SK-N-SH (cell line): Measurements from ENCODE around the gene RBPJL. TPM values are rescaled to one million over a fixed set of nuclear protein-coding genes. Genes with fewer than 3 reads are reported as not detected.
A peak's percentile ranks its signal among the peaks of the same experiment; 100 is the strongest.

ENCODE experiments used
- CTCF ChIA-PET: fragments of 300-600, 350-600 bp; formaldehyde crosslinking; extraction: SDS; loops from one replicate; lab custom pipeline; 2021; lab: Yijun Ruan, JAX
- POLR2A ChIA-PET: fragments of 350-600 bp; sonication (Branson Sonifier 250); formaldehyde crosslinking; extraction: SDS; loops from one replicate; lab custom pipeline; 2020; ENCODE audit warnings: antibody characterized with exemption, inconsistent platforms; lab: Yijun Ruan, JAX
- DNase-seq: peaks from one replicate; pipeline ENCODE4 v3.0.0; 2012
- H2AFZ ChIP-seq: fragments of 200-600 bp; sonication (generic); 2 replicates; pipeline ENCODE4 v1.8.1; 2016; ENCODE audit warnings: antibody characterized with exemption, mild to moderate bottlenecking, low read depth
- H3F3A ChIP-seq: fragments of 200-600 bp; sonication (generic); replicated peaks from 2 replicates; pipeline ENCODE3; 2016; ENCODE audit warnings: antibody characterized with exemption, mild to moderate bottlenecking; ENCODE audit not compliant: insufficient read depth
- H3K27ac ChIP-seq, 2 experiments: fragments of 200-500 bp in 1 of 2; fragments of 200-600 bp in 1 of 2; sonication (Bioruptor generic) in 1 of 2; sonication (generic), shearing (Covaris generic) in 1 of 2; 2 replicates each; pipeline versions ENCODE4 v1.5.1 to v1.6.1; 2014 to 2016; ENCODE audit warnings: low read depth in 2 of 2, inconsistent platforms in 1 of 2, low read length in 1 of 2, mild to moderate bottlenecking in 1 of 2, mixed read lengths in 1 of 2
- H3K27me3 ChIP-seq: fragments of 200-600 bp; sonication (generic), shearing (Covaris generic); 2 replicates; pipeline ENCODE4 v1.6.1; 2016; ENCODE audit warnings: mixed run types; ENCODE audit not compliant: insufficient read depth
- H3K36me3 ChIP-seq, 2 experiments: fragments of 200-500 bp in 1 of 2; fragments of 200-600 bp in 1 of 2; sonication (Bioruptor generic) in 1 of 2; sonication (generic) in 1 of 2; replicated peaks in 1 of 2; 2 replicates each; pipeline versions ENCODE3 to v1.5.1; 2014 to 2016; ENCODE audit warnings: low read length in 1 of 2, mild to moderate bottlenecking in 1 of 2; ENCODE audit not compliant: insufficient read depth in 2 of 2, control insufficient read depth in 1 of 2
- H3K4me1 ChIP-seq, 2 experiments: fragments of 200-500 bp in 1 of 2; fragments of 200-600 bp in 1 of 2; sonication (Bioruptor generic) in 1 of 2; sonication (generic), shearing (Covaris generic) in 1 of 2; 2 replicates each; pipeline versions ENCODE4 v1.5.1 to v1.6.1; 2014 to 2016; ENCODE audit warnings: low read depth in 1 of 2, low read length in 1 of 2, mixed run types in 1 of 2; ENCODE audit not compliant: insufficient read depth in 2 of 2, control insufficient read depth in 1 of 2
- H3K4me2 ChIP-seq: fragments of 200-600 bp; sonication (generic), shearing (Covaris generic); 2 replicates; pipeline ENCODE4 v1.6.1; 2017; ENCODE audit warnings: mixed run types
- H3K4me3 ChIP-seq, 2 experiments: fragments of 200-500 bp in 1 of 2; fragments of 200-600 bp in 1 of 2; sonication (Bioruptor generic) in 1 of 2; sonication (generic), shearing (Covaris generic) in 1 of 2; 2 replicates each; pipeline versions ENCODE4 v1.5.1 to v1.8.1; 2014 to 2016; ENCODE audit warnings: low read depth in 2 of 2, inconsistent platforms in 1 of 2, low read length in 1 of 2, mild to moderate bottlenecking in 1 of 2, mixed read lengths in 1 of 2, moderate library complexity in 1 of 2
- H3K79me2 ChIP-seq: fragments of 200-600 bp; sonication (generic); 2 replicates; pipeline ENCODE4 v1.8.1; 2017; ENCODE audit warnings: mild to moderate bottlenecking; ENCODE audit not compliant: insufficient read depth
- H3K9ac ChIP-seq: fragments of 200-600 bp; sonication (generic); 2 replicates; pipeline ENCODE4 v1.6.1; 2017; ENCODE audit warnings: mixed run types
- H3K9me2 ChIP-seq: fragments of 200-600 bp; sonication (generic); 2 replicates; pipeline ENCODE4 v1.6.1; 2017; ENCODE audit warnings: mixed run types
- H3K9me3 ChIP-seq: fragments of 200-600 bp; sonication (generic); 2 replicates; pipeline ENCODE4 v1.6.1; 2017; ENCODE audit warnings: mixed run types, mild to moderate bottlenecking, moderate library complexity
- H4K20me1 ChIP-seq: fragments of 200-600 bp; sonication (generic); 2 replicates; pipeline ENCODE4 v1.6.1; 2017; ENCODE audit warnings: mild to moderate bottlenecking, mixed run types; ENCODE audit not compliant: insufficient read depth
- CHD2 ChIP-seq: fragments of 150-350 bp; IDR thresholded peaks from 2 replicates; pipeline ENCODE4 v1.6.1; 2018; ENCODE audit warnings: low read length; ENCODE audit not compliant: partially characterized antibody
- FOSL2 ChIP-seq: IDR thresholded peaks from 2 replicates; pipeline ENCODE4 v1.4.0; 2012; ENCODE audit warnings: low read depth, mild to moderate bottlenecking, moderate library complexity, borderline replicate concordance
- FOXM1 ChIP-seq: IDR thresholded peaks from 2 replicates; pipeline ENCODE4 v1.4.0; 2012; ENCODE audit warnings: low read depth, mild to moderate bottlenecking
- GATA2 ChIP-seq: sonication (generic); formaldehyde crosslinking; IDR thresholded peaks from 2 replicates; pipeline ENCODE4 v1.5.0; 2020; ENCODE audit warnings: mild to moderate bottlenecking, missing genetic modification reagents
- JUND ChIP-seq: IDR thresholded peaks from 2 replicates; pipeline ENCODE4 v1.4.0; 2012
- MXI1 ChIP-seq: IDR thresholded peaks from 2 replicates; pipeline ENCODE4 v1.6.1; 2012; ENCODE audit warnings: mild to moderate bottlenecking, low read depth, low read length, improper control_type of control experiment
- NRF1 ChIP-seq: IDR thresholded peaks from 2 replicates; pipeline ENCODE4 v1.6.1; 2012; ENCODE audit warnings: low read depth, mild to moderate bottlenecking, low read length
- POLR2AphosphoS5 ChIP-seq: IDR thresholded peaks from 2 replicates; pipeline ENCODE4 v1.6.1; 2012; ENCODE audit warnings: low read depth, low read length
- RAD21 ChIP-seq: IDR thresholded peaks from 2 replicates; pipeline ENCODE4 v1.6.1; 2012; ENCODE audit warnings: mild to moderate bottlenecking, low read length
- RFX5 ChIP-seq: IDR thresholded peaks from 2 replicates; pipeline ENCODE4 v1.6.1; 2012; ENCODE audit warnings: mild to moderate bottlenecking, improper control_type of control experiment, low read length
- TCF12 ChIP-seq: IDR thresholded peaks from 2 replicates; pipeline ENCODE4 v1.4.0; 2012
- TEAD4 ChIP-seq: IDR thresholded peaks from 2 replicates; pipeline ENCODE4 v1.4.0; 2012; ENCODE audit warnings: mild to moderate bottlenecking, borderline replicate concordance; ENCODE audit not compliant: insufficient read depth
- YY1 ChIP-seq: IDR thresholded peaks from 2 replicates; pipeline ENCODE4 v1.4.0; 2012; ENCODE audit warnings: low read depth, mild to moderate bottlenecking
- WGBS: methylation state at CpG from one replicate; pipeline ENCODE4 v1.1.6; 2017; ENCODE audit warnings: low lambda C conversion rate; 5-methylcytosine and 5-hydroxymethylcytosine counted together
- polyA plus RNA-seq, 3 experiments: library from polyadenylated mRNA; depleted of rRNA; stranded (reverse); fragments of >200 nt; gene quantifications; 2 replicates each; pipeline ENCODE4 v1.2.3, GENCODE V29; 2012
- TF ChIP-seq, protein P1 (sequence below): IDR thresholded peaks from 2 replicates; pipeline ENCODE4; 2012
- TF ChIP-seq, protein P2 (sequence below): fragments of 150-350 bp; IDR thresholded peaks from 2 replicates; pipeline ENCODE4 v1.6.1; 2016; ENCODE audit warnings: mild to moderate bottlenecking, low read depth, low read length
- TF ChIP-seq, protein P3 (sequence below): fragments of 150-350 bp; IDR thresholded peaks from 2 replicates; pipeline ENCODE4 v1.6.1; 2017; ENCODE audit warnings: antibody characterized with exemption, low read length, low read depth, borderline replicate concordance
- TF ChIP-seq, protein P4 (sequence below): fragments of 200-600 bp; sonication (generic); IDR thresholded peaks from 2 replicates; pipeline ENCODE4 v1.6.1; 2017; ENCODE audit warnings: antibody characterized with exemption, mild to moderate bottlenecking, moderate library complexity

Gene RBPJL
- polyA plus RNA-seq, 1 of the 3 experiments (the other 2 are of a cell fraction), result not detected

DNA sequence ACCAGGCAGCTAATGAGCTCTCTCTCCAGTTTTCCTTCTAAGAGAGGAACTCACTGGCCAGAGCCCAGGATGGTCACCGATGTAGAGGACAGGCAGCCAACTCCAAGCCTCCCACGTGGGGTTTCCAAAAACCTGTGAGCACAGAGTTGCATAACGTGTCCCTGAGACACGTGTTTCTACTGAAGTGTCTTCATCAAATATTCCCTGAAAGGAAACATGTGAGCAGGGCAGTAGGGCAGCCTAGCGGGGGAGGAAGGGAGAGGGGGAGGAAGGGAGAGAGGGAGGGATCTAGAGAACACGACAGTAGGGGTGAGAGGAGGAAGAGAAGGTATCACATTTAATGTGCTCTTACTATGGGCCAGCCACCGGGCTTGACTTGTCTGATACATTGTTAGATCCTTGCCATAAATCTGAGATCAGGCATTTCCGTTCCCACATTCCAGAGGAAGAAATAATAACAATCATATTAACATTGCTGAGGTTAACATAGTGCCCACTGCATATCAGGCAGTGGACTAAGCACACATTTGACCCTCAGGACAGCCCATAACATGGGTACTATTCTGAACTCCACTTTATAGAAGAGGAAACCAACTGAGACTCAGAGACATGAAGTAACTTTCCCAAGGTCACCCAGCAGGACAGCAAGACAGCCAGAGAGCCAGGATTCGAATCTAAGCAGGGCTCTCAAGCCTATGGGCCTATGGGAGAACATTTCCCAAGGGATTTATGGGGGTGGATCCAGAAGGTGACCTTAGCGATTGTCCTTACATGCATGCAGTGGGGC lies 51.8 kb downstream of the RBPJL start:
- 68% methylated on average over 10 of the region's 10 CpGs for WGBS
- POLR2A ChIA-PET, result interaction anchor here (1.2 kb wide), 1 partner anchor 12 kb away, joined by 3 read pairs; no protein-coding TSS in a partner anchor
- Histone ChIP-seq H3K4me3 (no peak overlapping the region), H3K79me2 (peaks cover under 1% of the 10 kb centered on the region; the same call in 1 of the 2 replicates), H3K4me2 (peak overlapping the region; percentile 26; the same call in 1 of the 2 replicates)
- TF ChIP-seq, protein P1, sequence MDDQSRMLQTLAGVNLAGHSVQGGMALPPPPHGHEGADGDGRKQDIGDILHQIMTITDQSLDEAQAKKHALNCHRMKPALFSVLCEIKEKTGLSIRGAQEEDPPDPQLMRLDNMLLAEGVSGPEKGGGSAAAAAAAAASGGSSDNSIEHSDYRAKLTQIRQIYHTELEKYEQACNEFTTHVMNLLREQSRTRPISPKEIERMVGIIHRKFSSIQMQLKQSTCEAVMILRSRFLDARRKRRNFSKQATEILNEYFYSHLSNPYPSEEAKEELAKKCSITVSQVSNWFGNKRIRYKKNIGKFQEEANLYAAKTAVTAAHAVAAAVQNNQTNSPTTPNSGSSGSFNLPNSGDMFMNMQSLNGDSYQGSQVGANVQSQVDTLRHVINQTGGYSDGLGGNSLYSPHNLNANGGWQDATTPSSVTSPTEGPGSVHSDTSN, result 0 out of 2 replicates have a peak, but pooled peaks have one; percentile 14
- TF ChIP-seq, protein P2, sequence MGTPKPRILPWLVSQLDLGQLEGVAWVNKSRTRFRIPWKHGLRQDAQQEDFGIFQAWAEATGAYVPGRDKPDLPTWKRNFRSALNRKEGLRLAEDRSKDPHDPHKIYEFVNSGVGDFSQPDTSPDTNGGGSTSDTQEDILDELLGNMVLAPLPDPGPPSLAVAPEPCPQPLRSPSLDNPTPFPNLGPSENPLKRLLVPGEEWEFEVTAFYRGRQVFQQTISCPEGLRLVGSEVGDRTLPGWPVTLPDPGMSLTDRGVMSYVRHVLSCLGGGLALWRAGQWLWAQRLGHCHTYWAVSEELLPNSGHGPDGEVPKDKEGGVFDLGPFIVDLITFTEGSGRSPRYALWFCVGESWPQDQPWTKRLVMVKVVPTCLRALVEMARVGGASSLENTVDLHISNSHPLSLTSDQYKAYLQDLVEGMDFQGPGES, result no peak
- TF ChIP-seq, all 33 proteins: peak for 1
- Histone ChIP-seq H3K4me1 (peaks cover 0 to 2% of the 10 kb centered on the region in 2 experiments; a peak in 2 of 4 replicates), H4K20me1 (no peaks in the 10 kb centered on the region), H3K27ac (peak overlapping the region; percentile 43 to 44; a peak in 3 of 4 replicates), H3K36me3 (no peaks in the 10 kb centered on the region), H3K9me3 (no peaks in the 10 kb centered on the region), H2AFZ (peak overlapping the region; percentile 59; the same call in 1 of the 2 replicates), H3K9ac (peak overlapping the region; percentile 14; the same call in 1 of the 2 replicates), H3F3A (peaks cover 10% of the 10 kb centered on the region), H3K9me2 (no peaks in the 10 kb centered on the region), H3K27me3 (no peaks in the 10 kb centered on the region)
- DNase-seq, result no peak
- CTCF ChIA-PET, result interaction anchor here (1.3 to 5.6 kb wide), 3 partner anchors 15 to 413 kb away, joined by 4 to 80 read pairs (median 6); no protein-coding TSS in a partner anchor

DNA sequence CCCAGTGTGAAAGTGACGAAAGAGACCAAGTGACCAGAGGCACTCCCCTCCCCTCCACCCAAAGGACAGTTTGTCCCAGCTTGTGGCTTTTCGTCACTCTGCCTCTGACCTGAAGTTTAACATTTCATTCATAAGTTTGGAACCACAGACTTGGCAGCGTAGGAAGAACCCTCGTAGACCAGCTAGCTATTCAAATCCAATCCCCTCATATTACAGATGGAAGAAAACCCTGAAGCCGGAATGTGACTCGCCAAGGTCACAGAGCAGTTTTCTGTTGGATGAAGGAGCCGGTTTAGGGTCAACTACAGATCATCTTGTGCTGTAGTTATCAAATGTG lies 52.4 kb downstream of the RBPJL start:
- no peak overlapping the region for H2AFZ ChIP-seq
- no peaks in the 10 kb centered on the region for H4K20me1 ChIP-seq
- H3K79me2 ChIP-seq, result peaks cover 7% of the 10 kb centered on the region
- POLR2A ChIA-PET, result interaction anchor here (0.8 to 1.2 kb wide), 2 partner anchors 10 to 12 kb away, joined by 3 to 4 read pairs; no protein-coding TSS in a partner anchor
- H3K36me3 ChIP-seq, result no peaks in the 10 kb centered on the region
- H3K9ac ChIP-seq, result no peak overlapping the region
- H3K27ac ChIP-seq, result peak overlapping the region; percentile 23 to 43; a peak in 3 of 4 replicates
- DNase-seq, result no peak
- CTCF ChIA-PET, result interaction anchor here (1.0 to 5.6 kb wide), 5 partner anchors 11 to 412 kb away, joined by 3 to 80 read pairs (median 4); partner anchors contain the start of gene SDC4
- peaks cover 0 to 5% of the 10 kb centered on the region in 2 experiments; a peak in 2 of 4 replicates for H3K4me1 ChIP-seq
- H3K4me3 ChIP-seq, result no peak overlapping the region
- no peak for TF ChIP-seq NRF1
- no peak for TF ChIP-seq RFX5
- TF ChIP-seq GATA2 (CRISPR knock-in tag), result no peak
- no peak for TF ChIP-seq CHD2
- TF ChIP-seq POLR2AphosphoS5, result no peak
- TF ChIP-seq FOXM1, result no peak
- no peak for TF ChIP-seq JUND
- TF ChIP-seq YY1, result no peak
- TF ChIP-seq FOSL2, result no peak
- no peak for TF ChIP-seq TCF12
- TF ChIP-seq, protein P3, sequence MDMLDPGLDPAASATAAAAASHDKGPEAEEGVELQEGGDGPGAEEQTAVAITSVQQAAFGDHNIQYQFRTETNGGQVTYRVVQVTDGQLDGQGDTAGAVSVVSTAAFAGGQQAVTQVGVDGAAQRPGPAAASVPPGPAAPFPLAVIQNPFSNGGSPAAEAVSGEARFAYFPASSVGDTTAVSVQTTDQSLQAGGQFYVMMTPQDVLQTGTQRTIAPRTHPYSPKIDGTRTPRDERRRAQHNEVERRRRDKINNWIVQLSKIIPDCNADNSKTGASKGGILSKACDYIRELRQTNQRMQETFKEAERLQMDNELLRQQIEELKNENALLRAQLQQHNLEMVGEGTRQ, result no peak
- no peak for TF ChIP-seq MXI1
- TF ChIP-seq RAD21, result no peak
- no peak for TF ChIP-seq TEAD4
- TF ChIP-seq, protein P4, sequence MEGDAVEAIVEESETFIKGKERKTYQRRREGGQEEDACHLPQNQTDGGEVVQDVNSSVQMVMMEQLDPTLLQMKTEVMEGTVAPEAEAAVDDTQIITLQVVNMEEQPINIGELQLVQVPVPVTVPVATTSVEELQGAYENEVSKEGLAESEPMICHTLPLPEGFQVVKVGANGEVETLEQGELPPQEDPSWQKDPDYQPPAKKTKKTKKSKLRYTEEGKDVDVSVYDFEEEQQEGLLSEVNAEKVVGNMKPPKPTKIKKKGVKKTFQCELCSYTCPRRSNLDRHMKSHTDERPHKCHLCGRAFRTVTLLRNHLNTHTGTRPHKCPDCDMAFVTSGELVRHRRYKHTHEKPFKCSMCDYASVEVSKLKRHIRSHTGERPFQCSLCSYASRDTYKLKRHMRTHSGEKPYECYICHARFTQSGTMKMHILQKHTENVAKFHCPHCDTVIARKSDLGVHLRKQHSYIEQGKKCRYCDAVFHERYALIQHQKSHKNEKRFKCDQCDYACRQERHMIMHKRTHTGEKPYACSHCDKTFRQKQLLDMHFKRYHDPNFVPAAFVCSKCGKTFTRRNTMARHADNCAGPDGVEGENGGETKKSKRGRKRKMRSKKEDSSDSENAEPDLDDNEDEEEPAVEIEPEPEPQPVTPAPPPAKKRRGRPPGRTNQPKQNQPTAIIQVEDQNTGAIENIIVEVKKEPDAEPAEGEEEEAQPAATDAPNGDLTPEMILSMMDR, result no peak
- H3K4me2 ChIP-seq, result peak overlapping the region; percentile 26; the same call in 1 of the 2 replicates
- 89% methylated on average over 7 of the region's 7 CpGs for WGBS
- H3K9me3 ChIP-seq, result no peaks in the 10 kb centered on the region
- H3K9me2 ChIP-seq, result no peaks in the 10 kb centered on the region
- no peaks in the 10 kb centered on the region for H3K27me3 ChIP-seq
- peaks cover 10% of the 10 kb centered on the region for H3F3A ChIP-seq
